Hematopoietic multipotent progenitor cell treated with erythropoietin and hydrocortisone succinate and interleukin-3 and kit ligand, for 6 days (in vitro differentiated cells): ENCODE data around the gene SLIT3.

Source experiments
- DNase-seq: peaks from one replicate; pipeline ENCODE4 v3.0.0-alpha.2; 2015

The SLIT3 gene

GRCh38 chr5:169098331-169099121 lies 202.4 kb downstream of the SLIT3 start:
- no peak for DNase-seq

- DNase-seq = no peak
These were observed 203.3 kb downstream of the SLIT3 start for GRCh38 chr5:169097374-169098326.

- DNase-seq = no peak
These were observed 205.0 kb downstream of the SLIT3 start for GRCh38 chr5:169095976-169096375.

- DNase-seq = no peak
These were observed 205.5 kb downstream of the SLIT3 start for GRCh38 chr5:169095410-169095960.

GRCh38 chr5:169094586-169095409 lies 206.1 kb downstream of the SLIT3 start:
- no peak for DNase-seq

- DNase-seq = peak; percentile 29
These were observed 209.5 kb downstream of the SLIT3 start for GRCh38 chr5:169091396-169091980.

GRCh38 chr5:169089343-169089742 lies 211.6 kb downstream of the SLIT3 start:
- DNase-seq = no peak

- no peak for DNase-seq
These were observed 212.8 kb downstream of the SLIT3 start for GRCh38 chr5:169088028-169088725.

- DNase-seq = no peak
These were observed 215.3 kb downstream of the SLIT3 start for GRCh38 chr5:169085636-169086035.

GRCh38 chr5:169085212-169085611 lies 215.7 kb downstream of the SLIT3 start:
- no peak for DNase-seq

- no peak for DNase-seq
These were observed 216.2 kb downstream of the SLIT3 start for GRCh38 chr5:169084775-169085174.

- no peak for DNase-seq
These were observed 217.4 kb downstream of the SLIT3 start for GRCh38 chr5:169083394-169084018.

- no peak for DNase-seq
These were observed 219.8 kb downstream of the SLIT3 start for GRCh38 chr5:169081000-169081724.

- DNase-seq = no peak
These were observed 220.5 kb downstream of the SLIT3 start for GRCh38 chr5:169080448-169080911.

GRCh38 chr5:169079697-169080096 lies 221.2 kb downstream of the SLIT3 start:
- no peak for DNase-seq

GRCh38 chr5:169074839-169075238 lies 226.1 kb downstream of the SLIT3 start:
- DNase-seq = no peak

GRCh38 chr5:169072233-169072632 lies 228.7 kb downstream of the SLIT3 start:
- DNase-seq = no peak

GRCh38 chr5:169070413-169070812 lies 230.5 kb downstream of the SLIT3 start:
- DNase-seq = no peak

GRCh38 chr5:169067751-169068173 lies 233.2 kb downstream of the SLIT3 start:
- no peak for DNase-seq

- DNase-seq = no peak
These were observed 235.5 kb downstream of the SLIT3 start for GRCh38 chr5:169065400-169065799.
